HG02840 (cell line): ENCODE measurements around the gene RAD9A.

Experiments
- ATAC-seq: cut with Tn5 transposase; IDR thresholded peaks from one replicate; pipeline ENCODE4 v1.9.1; 2021; ENCODE audit warnings: mild to moderate bottlenecking, moderate library complexity, moderate number of reproducible peaks; ENCODE audit not compliant: unreplicated experiment, low FRiP score

RAD9A gene

DNA sequence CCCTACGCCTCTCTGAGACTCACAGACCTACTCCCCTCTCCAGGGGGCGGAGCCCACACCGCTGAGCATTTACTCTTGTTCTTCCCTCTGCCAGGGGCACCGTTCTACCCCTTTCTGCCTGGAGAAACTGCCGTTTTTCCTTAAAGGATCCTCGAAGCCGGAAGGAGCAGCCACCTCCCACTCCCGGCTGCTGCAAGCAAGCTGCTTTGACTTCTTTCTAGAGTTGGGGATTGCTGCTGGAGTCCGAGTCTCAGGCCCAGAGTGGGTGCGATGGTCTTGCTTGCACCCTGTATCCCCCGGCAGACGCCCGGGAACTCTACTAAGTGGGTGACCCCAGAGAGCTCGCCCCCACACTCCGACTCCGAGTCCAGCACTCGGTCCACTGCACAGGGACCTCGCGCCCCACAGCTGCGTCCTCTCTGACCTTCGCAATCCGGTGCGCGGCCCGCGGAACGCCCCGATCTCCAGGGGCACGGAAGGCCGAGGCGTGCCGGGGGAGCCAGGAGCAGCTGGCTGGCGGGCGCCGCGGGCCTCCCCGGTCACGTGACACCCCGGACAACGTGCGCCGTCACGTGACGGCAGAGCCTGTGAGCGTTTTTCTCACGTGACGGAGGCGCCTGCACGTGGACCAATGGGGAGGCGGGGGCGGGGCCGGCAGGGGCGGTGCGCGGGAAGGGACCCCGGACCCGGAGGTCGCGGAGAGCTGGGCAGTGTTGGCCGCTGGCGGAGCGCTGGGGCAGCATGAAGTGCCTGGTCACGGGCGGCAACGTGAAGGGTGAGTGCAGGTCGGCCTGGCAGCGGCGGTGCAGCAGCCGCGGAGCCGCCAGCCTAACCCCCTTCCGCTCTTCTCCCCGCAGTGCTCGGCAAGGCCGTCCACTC is at the start of gene RAD9A:
Gene RAD9A (plus strand): TSS at position 683 of the 879 bp plus-strand sequence. CDS start 59 bp downstream, at position 742.
- ATAC-seq: peak; percentile 58

DNA sequence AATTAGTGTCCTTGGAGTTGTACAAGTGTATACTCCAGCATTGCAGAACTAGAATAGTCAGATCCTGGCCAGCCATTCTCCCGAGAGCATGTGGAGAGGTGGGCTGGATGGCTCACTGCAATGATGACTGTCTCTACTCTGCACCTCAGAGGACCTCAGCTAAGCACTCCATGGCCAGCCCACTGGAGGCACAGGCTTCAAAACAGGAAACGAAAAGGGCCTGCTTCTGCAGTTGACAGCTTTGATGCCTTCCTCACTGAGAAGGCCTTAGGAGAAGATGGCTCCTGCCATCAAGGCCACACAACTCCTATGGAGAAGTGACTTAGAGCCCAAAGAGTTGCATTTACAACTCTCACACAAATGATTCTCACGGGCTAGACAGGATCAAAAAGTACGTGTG is 47.5 kb upstream of the RAD9A start:
- no peak for ATAC-seq

DNA sequence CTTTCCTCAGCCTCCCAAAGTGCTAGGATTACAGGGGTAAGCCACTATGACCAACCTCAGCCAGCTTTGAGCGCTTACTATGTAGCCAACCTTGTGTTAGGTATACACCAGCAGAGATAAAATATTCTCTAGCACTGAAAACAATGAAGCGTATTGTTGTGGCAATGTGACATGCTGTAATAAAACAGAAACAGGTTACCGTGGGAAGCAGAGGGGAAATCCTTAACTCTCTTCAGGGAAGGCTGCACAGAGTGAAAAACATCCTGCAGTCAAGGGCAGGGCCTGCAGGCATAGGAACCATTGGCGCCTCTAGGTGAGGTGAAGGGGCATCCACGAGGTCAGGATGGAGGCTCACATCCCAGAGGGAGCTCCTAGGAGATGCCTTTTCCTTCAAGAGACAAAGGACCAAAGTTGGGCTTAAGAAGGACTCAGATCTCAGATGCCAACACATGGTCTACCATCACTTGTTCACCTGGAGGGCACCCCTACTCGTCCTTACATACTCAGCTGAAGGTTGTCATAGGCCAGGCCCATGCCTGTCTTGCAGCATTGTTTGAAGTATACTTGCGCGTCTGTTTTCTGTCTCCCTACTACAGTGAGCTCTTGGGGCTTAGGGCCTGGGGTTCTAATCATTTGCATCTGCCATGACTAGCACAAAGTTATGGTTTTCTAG is 46.4 kb upstream of the RAD9A start:
- ATAC-seq: no peak

DNA sequence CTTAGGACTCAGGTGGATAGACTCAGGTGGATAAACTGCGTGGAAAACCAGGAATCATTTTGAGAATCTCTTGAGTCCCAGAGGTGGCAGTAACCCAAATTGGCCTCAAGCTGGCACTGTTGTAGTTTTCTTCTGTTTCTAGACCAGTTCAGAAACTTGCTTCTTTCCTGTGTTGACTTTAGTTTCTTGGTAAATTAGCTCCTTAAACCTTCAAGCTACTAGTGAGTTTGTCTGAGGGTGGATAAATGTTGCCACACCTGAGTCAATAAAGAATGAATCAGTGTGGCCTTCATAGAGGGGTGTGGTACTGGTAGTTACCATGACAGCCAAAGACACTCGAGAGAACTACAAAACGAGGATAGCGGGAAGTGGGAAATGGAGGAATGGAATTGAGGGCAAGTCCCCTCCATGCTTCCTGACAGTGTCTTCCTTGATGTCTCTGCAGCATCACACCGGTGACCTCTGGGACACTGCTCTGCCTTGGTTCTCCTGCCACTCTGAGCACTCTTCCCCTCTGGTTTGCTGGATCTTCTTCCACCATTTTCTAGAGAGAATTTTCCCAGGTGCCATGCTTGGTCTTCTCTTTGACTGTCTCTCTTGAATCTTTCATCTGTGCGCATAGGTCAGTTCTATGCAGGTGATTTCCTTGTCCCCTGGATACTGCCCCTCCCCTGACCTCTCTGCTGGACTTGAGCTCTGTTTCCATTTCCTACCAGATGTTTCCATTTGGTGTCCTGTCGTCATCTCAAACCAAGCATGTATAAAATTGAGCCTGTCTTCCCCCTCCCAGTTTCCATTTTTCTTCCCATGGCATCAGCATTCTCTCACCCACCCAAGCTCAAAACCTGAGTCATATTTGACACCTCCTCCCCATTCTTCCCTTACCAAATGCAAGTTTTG is 45.6 kb upstream of the RAD9A start:
- no peak for ATAC-seq

DNA sequence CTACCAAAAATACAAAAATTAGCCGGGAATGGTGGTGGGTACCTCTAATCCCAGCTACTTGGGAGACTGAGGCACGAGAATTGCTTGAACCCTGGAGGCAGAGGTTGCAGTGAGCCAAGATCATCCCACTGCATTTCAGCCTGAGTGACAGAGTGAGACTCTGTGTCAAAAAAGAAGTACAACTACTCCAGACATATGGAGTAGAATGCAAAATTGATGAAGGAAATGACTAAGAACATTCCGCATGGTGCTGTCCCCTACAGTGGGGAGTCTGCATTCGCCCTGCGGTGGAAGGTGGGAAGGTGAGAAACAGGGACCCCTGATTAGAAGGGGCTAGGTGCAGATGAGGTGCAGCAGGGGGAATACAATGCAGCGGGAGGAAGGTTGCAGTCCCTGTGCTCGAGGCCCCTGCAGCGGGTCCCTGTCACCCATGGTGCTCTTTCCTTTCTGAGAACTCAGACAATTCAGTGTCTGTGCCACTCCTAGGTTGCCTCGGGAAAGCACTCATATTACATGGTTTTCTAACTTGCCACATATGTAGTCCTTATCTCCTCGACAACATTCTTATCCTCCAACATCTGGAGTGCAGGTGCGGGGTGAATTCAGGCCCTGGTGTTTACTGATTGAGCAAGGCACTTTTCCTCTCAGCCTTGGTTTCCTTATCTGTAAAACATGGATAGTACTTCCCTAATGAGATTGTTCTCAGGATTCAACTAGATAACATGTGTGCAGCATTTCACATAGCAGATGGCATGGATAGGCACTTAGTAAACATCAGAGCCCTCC is 43.6 kb upstream of the RAD9A start:
- ATAC-seq: no peak

DNA sequence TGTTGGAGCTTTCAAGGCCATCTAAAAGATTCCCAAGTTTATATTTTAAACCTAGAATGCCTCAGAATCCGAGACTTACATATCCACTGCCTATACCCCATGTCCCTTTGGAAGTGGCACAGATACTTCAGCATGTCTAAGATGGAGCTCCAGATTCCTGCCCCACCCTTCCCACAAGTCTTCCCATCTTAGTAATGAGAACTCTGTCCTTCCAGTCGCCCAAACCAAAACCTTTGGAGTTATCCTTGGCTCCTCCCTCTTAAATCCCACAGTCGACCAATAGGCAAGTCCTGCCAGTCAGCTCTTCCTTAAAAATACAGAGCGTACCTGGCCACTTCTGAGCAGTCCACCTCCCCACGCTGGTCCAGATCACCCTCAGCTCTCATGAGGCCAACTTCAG is 42.8 kb upstream of the RAD9A start:
- no peak for ATAC-seq

DNA sequence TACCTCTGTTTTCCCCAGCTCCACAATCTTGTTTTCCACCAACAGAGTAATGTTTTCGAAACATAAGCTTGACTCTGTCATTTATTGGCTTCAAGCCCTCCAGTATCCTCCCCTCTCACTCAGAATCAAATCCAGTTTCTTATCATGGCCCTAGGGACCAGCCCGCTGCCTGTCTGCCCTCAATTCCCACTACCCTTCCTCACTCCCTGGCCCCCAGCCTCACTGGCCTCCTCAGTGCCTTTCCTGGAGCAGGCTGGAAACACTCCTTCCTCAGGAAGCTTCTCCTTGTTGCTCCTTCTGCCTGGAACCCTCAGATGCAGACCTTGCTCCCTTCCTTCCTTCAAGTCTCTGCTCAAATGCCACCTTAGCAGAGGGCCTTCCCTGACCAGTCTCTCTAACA is 42.3 kb upstream of the RAD9A start:
- ATAC-seq: no peak

DNA sequence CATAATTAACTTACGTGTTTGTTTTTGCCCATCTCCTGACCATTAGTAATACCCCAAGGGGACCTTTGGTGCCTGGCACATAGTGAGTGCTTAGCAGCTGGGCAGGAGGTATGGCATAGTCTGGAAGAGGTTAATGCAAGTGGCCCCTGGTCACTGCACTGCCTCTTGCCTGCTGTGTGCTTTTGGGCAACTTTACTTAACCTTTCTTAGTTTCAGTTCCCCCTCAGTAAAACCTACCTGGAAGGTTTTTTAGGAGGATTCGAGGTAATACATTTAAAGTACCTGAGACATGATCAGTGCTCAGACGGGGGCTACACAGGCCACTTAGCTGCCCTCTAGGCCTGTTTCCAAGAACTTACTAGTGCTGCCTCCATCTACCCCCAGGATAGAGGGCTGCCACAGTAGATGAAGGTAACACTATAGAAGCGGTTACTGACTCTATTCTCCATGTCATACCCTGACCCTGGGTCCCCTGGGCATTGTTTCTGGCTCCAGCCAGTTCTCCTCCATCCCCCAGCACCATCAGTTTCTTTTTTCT is 41.8 kb upstream of the RAD9A start:
- ATAC-seq: no peak

DNA sequence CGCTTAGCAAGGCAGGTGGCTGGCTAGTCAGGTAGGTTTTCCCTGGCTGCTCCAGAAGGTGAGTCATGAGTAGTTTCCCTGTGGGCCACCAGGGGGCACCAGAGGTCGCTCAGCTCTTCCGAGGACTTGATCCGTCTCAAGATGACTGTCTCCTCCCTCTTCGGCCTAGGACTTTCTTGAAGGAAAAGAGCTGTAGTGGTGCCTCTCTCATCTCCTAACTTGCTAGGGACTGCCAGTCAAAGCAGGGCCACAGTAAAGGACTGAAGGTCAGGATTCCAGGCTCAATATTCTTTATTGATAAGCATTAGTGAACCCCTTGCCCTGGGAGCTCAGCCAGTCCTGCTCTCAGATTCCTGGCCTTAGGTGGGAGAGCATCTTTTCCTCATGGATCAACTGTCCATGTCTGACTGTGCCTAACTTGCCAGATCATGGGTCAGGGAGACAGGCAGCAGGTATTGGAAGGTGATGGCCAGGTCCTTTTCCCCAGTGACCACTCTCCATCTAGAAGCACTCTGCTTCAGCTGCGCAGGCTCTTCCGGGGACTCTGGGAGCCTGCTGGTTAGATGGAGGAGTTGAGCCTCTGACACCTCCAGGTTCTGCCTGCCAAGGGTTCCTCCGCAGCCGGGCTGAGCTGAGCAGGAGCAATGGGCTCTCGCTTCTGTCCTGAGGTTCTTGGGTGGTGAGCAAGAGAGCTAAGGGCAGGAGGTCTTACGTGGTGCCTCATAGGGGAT is 40.3 kb upstream of the RAD9A start:
- no peak for ATAC-seq

DNA sequence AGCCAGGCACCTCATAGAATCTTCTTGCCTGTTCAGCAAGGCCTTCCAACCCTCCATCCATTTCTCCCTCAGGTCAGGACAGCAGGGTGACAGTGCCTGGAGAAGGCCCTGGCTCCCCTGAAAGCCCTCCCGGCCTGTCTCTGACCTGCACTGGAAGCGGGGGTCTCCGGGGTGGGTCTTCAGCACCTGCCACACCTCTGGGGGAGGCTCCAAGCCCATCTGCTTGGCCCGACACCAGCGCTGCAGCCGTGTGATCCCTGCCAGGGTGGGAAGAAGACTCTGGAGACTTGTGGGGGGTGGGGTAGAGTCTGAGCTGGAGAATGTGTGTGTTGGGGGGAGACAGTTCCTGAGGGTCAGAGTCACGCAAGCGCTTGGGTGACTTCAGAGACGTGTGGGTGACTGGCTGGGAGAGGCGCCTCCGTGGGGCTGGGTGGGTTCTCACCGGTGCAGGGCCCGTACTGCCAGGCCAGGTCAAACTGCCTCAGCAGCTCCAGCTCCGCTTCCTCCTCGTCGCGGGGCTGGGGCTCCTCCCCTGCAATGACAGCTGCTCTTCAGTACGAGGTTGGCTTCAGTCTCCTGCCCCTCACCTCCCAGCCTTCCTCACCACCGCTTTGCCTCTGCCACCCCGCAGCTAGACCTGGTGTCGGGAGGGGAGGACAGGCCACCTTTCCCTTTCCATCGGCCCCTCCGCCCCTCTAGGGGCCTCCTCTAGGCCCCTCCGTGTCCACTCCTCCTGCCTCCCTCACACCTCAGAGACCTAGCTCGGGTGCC is 39.1 kb upstream of the RAD9A start:
- ATAC-seq: peak; percentile 1

DNA sequence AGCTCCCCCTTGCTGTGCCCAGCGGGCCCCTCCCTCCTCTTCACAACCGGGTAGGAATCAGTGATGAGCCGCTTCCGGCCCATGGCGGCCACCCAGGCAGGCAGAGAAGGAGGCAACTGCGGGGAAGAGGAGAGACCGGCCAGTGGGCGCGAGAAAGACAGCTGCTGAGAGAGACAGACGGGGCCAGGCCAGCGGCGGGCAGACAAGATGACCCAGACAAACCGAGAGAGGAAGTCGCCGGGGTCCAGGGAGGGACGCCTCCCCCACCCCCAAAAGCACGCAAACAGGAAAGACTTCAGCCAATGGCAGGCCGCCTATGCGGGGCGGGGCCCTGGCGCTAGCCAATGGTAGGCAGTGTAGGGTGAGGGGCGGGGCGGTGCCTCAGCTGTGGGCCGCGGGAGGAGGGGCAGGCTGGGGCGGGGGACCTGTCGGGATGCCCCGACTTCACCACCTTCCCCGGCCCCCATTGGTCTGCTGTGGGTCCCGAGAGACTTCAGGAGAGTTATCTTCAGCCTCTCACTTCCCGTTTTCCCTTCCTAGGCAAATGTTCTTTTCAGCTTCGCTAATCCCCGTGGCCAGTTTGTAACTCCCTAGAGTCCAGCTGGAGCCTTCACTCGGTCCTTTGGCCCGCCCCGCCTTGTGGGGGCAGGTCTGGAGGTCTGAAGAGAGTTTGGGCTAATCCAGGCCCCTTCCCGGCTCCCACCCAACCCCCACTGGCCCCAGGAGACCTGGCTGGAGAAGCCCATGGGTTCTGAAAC is 38.3 kb upstream of the RAD9A start, which contains the start of gene POLD4:
Gene POLD4 (minus strand): TSS at position 230 of the 758 bp plus-strand sequence. CDS start 147 bp downstream, at position 83.
- peak; percentile 72 for ATAC-seq

DNA sequence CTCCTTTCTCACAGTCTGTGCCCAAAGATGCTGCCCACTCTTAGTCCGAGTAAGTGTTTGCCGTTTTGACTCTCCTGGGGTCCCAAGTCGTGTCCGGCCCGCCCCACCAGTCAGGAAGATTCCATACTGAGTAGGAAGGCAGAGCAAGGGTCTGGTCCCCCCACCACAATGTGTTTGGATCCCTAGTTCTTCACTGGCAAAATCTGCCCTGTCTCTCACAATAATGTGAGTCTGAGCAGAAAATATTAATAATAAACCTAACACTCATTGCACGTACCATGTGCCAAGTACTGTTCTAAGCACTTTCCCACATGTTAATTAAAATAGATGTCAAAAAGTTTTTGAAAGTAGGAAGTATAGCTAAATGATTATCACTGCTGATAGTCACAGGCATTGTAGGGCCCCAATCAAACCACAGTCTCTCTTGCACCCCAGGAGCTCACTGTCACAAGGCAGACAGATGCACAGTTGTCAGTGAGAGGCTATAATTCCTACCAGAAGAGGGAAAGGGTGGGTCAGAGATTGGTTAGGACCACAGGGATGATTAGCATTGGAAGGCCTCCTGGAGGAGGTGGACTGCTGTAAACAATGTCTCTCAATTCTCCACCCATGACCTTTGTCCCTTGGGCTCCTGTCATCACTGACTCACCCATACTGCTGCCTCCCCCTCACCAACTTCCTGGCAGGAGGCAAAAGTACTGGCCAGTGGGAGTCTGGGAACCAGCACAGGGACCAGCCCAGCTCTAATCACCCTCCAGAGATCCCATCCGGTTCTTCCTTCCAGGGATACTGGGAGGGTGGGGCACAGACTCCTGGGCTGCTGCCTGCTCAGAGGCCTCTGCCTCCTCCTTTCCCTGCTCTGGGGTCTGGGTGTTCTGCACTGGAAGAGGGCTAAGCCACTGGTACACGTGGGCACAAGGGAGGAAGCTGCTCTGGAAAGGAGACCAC is 37.4 kb upstream of the RAD9A start:
- ATAC-seq: no peak

DNA sequence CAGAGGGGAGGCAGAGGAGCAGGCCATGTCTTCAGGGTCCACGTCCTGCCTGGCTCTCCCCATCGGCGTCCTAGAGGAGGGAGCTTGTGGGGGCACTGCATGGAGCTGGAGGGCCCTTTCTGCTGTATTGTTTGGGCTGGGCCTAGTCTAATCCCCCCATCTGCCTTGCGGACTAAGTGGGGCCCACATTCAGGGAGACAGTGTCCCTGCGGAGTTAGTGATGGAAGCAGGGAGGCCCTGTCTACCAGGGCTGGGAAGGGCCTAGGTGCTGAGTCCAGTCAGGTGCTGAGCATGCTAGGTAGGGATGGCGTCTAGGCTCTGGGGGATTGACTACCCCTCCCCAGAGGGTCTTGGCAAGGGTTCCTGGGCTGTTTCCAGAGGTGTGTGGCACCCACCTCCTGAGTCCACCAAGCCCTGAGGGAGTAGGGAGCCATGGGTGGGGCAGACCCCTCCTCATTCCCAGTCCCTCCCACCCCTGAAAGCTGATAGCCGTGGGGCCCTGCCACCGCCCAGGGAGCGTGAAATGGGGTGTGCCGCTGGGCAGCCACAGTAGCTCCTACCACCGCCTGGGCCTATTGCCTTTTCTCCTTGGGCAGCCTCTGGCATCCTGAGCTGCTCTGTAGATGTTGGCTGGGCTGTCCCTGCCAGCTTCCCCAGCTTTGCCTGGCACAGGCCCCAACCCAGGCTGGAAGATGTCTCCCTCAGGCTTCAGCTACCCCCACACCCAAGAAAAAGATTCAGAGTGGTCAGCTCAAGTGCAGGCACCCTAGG is 36.6 kb upstream of the RAD9A start:
- ATAC-seq: no peak

DNA sequence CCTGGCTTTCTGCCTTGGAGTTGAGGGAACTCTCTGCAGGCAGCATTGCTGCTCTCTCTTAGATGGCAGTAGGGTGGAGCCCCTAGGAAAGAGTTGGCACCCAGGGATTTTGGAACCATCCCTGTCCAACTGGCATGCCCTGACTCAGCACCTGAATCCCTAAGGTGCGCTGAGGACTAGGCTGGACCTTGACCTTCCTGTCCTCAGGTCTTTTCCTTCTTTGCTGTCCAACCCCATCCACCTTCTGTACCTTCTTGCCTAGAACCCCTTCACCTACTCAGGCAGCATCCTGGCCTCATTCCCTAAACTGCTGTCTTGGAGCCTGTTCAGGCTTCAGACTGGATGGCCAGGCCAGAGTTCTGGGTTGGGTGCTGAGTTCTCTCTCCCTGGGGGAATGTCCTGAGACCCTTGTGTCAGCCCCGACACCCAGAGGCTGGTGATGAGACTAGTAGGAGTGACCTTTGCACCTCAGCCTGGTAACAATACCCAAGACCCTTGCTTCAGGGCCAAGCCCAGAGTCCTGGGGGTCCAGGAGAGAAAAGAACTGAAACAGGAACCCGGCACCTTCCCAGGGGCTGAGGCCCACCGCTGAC is 35.9 kb upstream of the RAD9A start:
- ATAC-seq: no peak

DNA sequence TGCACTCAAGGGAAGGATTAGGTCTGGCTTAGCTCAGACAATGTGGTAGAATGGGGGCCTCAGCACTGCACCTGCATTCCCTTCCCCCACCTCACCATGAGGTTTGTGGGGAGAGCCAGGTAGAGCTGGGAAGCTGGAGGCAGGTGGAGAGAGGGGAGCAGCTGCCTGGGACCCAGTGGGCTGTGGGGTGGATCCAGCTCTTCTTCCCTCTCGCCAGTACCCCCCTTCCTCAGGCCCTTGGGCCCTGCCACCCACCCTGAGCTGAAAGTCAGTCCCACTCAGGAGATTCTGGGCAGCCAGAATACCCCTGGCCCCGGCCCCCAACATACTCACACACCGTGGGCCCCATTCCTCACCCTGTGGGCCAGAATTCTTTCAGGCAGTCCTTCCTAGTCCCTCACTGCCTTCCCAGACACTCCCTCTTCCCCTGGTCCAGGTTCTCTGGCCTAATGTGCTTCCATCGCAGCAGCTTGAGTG is 35.4 kb upstream of the RAD9A start:
- no peak for ATAC-seq
